Eye (tissue), 1 donor: ENCODE data around the gene ERVMER34-1.

Source experiments
- DNase-seq: peaks from one replicate; pipeline ENCODE4 v3.0.0-alpha.2; 2015

ERVMER34-1 gene, protein sequence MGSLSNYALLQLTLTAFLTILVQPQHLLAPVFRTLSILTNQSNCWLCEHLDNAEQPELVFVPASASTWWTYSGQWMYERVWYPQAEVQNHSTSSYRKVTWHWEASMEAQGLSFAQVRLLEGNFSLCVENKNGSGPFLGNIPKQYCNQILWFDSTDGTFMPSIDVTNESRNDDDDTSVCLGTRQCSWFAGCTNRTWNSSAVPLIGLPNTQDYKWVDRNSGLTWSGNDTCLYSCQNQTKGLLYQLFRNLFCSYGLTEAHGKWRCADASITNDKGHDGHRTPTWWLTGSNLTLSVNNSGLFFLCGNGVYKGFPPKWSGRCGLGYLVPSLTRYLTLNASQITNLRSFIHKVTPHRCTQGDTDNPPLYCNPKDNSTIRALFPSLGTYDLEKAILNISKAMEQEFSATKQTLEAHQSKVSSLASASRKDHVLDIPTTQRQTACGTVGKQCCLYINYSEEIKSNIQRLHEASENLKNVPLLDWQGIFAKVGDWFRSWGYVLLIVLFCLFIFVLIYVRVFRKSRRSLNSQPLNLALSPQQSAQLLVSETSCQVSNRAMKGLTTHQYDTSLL

DNA sequence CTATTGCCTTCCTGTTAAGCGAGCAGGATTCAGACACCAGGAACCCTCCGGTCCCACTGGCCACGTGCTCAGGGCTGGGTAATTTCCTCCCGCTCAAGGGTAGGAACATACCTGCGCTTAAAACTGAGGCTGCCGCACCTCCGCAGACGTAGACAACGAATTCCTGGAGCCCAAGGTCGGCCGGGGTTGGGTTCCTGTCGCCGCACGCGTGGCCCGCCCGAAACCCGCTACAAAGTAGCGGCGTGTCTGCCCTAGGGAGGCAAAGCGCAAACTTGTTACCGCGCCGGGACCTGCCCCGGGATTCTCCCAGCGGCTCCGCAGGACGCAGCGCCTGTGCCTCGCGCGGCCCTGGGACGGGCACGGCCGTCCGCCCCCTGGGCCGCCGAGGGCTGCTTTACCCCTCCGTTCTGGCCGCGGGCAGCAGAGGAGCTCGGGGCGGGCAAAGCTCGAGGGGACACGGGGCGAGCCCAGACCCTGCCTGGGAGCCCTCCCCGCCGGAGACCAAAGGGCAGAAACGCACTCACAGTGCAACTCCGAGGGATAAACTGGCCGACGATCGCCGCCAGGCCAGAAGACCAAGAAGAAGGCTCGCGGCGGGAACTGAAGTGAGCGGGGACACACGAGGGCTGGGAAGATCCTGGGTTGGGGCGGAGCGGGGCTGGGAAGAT lies at the start of gene ERVMER34-1:
Gene ERVMER34-1 (minus strand): TSS at position 607 of the 668 bp plus-strand sequence. CDS start 5,905 bp downstream, outside the sequence.
- DNase-seq = peak; percentile 74

DNA sequence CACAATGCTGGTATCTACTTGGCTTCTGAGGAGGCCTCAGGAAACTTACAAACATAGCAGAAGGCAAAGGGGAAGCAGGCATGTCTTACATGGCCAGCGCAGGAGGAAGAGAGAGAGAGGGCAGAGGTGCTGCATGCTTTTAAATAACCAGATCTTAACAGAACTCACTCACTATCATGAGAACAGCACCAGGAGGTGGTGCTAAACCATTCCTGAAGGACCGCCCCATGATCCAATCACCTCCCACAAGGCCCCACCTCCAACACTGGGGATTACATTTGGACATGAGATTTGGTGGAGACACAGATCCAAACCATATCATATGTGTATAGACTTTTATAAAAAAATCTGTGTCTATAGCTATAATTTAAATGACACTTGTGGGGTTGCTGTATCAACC lies 48.6 kb upstream of the ERVMER34-1 start:
- DNase-seq = no peak

DNA sequence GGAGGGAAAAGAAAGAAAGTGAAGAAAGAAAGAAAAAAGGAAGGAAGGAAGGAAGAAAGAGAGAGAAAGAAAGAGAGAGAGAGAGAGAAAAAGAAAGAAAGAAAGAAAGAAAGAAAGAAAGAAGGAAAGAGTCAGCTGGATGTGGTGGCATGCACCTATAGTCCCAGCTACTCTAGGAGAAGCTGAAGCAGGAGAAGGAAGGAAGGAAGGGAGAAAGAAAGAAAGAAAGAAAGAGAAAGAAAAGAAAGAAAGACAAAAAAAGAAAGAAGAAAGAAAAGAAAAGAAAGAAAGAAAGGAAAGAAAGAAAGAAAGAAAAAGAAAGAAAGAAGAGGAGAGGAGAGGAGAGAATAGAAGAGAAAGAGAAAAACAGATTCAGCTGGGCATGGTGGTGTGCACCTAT lies 44.3 kb upstream of the ERVMER34-1 start:
- no peak for DNase-seq

DNA sequence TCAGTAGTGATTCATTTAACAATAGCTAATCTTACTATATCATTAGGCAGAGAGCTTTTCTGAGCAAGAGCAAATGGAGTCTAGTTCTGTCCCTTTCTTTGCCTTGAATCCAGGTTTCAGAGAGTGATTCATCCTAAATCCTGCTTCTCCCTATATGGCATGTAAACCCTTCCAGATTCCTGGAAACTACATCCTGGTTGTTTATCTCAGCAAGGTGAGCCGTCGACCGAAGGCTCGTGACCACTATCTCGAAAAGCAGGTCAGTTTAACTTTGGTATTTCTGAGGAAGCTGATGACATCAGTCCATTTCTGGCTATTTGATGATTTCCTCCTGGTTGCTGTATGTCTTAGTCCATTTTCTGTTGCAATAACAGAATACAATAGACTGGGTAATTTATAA lies 40.7 kb upstream of the ERVMER34-1 start:
- DNase-seq = no peak

DNA sequence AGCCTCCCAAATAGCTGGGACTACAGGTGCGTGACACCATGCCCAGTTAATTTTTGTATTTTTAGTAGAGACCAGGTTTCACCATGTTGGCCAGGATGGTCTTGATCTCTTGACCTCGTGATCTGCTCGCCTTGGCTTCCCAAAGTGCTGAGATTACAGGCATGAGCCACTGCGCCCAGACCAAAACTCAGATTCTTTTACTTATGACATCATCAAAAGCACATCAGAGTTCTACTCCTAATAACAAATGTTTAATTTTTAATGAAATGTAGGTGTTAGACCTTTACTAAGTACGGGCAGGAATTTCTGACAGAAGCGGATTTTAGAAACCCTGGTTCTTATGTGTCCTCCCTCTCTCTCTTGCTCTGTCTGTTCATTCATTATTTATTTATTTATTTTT lies 38.5 kb upstream of the ERVMER34-1 start:
- no peak for DNase-seq

DNA sequence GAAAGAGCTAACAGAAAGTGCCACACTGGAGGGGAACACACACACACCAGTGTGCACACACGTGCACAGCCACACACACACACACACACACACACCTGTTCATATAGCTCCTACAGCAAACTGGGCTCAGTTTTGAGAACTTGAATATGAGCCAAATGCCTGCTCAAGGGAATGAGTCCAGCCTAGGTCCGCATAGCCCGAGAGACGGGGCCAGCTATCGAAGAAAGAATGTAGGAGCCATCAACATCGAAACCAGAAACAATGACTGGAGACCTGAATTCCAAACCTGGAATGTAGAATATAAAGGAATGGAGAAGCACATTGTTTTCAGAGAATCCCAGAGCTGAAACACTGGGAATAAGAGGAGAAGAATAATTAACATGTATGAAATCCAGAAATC lies 37.6 kb upstream of the ERVMER34-1 start:
- DNase-seq = no peak

DNA sequence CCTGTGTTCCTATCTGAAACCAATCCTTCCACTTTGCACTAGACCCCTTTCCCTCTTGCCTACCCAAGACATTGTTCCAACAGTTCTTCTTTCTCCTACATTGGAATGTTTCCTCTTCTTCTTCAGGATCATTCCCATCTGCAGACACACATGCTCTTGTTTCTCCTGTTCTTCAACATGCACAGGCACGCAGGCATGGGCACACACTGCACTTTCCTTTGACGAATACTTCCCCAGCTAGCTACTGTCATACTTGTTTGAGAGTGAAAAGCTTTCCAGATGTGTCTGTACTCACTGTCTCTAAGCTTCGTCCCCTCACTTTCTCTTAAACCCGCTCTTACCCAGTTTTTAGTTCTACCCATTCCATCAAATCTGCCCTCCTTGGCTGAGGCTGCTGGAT lies 31.8 kb upstream of the ERVMER34-1 start:
- DNase-seq = no peak

DNA sequence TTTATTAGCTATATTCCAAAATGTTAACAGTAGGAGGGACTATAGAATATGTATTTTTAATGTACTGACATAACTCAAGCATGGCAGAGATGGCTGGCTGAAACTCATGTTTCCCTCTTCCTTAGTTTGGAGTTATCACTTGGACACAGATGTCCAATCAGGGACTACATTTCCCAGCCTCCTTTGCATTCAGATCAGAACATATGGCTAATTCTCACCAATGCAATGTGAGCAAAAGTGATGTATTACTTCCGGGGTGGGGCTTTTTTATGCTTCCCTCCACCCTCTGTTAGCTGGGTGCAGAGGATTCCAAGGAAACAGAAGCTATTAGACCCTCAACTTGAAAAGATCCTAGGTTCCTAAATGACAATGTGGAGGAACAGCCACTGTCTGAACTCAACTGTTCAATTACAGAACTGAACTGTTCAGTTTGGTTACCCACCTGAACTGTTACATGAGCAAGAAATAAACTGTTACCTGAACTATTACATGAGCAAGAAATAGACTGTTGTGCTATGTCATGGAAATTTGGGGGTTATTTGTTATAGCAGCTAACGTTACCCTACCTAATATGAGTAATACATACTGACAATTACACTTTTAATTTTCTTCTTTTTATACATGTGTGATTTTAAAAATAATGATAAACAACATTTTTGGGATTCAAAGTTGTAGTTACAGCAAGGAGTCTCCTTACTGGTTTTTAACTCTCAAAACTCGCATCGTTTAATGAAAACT lies 29.6 kb upstream of the ERVMER34-1 start:
- no peak for DNase-seq

DNA sequence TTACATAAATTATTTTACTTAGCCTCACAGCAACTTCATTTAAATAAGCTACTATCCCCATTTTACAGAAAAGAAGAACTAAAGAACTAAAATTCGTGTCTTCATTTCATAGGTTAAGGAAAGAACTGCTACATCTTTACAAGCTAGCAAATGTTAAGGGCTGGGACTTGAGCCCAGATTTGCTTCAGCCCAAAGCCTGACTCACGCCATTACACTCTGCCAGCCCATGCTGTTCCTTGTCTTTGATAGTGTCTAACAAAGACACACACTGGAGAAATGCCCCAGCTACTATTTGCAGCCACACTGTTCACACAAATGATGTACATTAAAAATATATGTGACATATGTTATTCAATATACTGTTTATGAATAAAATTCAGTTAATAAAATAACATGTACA lies 29.0 kb upstream of the ERVMER34-1 start:
- DNase-seq = no peak

DNA sequence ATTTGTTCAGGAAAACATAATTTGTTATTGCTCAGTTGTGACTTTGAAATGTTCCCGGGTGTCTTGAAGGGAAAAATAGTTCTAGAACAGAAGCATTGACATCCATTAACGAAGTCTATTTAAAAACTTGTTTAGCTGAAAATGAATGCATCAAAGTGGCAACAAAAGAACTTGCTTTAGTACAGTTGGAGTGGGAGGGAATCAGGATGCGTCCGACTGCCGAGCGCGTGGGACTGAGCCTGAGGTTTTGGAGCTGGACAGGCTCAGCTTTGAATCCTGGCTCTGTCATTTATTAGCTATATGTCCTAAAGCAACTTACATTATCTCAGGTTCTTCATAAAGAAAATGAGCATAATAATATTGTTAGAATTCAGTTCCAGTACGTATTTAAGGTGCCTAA lies 9.0 kb upstream of the ERVMER34-1 start:
- no peak for DNase-seq

DNA sequence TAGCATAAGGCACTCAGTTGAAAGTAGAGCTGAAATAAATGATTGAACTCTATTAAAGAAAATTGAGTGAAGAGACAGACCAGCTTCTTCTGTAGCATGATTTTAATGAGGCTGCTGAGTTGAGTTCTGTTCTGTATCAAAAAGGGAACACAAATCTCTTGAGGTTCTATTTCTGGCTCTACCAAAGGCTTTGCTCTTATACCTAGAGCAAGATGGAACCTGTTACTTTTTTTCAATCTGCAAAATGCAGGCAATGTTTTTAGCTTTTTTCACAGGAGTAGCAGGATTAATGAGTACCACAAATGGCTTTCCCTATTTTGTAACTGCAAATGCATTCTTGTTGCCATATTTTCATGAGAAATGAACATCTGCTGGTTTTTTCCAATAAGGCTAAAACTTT lies 4.2 kb upstream of the ERVMER34-1 start:
- DNase-seq = no peak

DNA sequence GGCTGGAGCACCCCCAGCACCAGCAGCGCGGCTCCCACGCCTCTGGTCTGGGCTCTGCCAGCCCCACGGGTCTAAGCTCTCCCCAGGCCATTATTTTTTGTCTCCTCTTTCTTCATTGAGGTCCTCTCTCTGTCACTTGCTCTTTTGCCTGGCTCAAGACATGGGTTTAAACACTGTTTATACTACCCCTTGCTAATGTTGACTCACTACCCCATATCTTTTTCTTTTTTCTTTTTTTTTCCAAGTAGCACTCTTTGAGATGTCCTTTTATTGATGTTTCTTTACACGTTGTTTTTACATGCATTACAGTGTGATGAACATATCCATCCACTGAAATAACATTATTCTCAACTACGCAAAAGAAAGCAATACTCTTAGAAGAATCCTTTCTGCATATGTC lies 1.7 kb upstream of the ERVMER34-1 start:
- no peak for DNase-seq

DNA sequence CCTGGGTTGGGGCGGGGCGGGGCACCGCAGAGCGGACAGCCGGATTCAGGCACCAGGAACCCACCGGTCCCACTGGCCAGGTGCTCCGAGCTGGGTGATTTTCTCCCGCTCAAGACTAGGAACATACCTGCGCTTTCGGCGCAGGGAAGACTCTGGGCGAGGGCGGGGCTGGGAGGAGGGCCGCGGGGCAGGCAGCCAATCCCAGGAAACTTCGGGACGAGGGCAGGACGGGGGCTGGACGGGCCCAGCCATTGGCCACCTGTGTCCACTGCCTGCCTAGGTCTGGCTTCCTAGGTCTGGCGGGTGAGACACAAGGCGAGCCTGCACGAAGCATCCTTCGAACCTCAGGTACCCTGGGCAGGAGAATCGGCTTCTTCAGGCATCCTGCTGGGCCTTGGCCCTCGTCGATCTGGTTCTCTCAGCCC lies 274 bp upstream of the ERVMER34-1 start:
- peak; percentile 69 for DNase-seq

DNA sequence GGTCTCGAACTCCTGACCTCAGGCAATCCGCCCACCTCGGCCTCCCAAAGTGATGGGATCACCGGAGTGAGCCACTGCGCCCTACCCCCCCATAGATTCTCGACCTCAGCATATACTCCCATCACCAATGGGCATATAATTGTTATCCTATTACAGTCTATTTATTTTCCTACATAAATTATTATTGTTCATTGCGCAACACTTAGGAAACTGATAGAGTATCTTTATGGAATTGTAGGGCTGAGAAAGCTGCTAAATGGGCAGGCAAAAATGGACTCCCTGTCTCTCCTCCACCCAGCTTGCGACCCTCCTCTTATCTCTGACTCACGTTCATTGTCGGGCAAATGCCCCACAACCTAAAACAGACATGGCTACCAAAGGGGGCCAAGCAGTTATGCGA lies 1.0 kb downstream of the ERVMER34-1 start:
- no peak for DNase-seq

DNA sequence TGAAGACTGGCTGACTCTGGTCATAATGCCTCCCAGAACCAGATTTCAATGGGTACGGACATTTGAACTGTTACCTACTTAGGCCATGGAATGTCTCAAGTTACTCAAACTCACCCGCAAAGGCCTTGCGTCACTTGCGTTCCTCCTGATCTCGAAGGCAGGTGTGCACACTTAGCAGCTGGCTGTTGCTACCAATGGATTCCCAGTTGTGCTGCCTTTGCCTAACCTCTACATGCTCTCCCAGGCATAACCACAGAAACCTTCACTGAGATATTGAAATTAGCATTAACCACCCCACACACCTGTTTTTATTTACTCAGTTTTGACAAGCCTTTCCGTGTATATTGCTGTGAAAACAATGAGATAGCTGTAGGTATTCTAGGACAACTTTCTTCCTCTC lies 2.8 kb downstream of the ERVMER34-1 start:
- DNase-seq = no peak

DNA sequence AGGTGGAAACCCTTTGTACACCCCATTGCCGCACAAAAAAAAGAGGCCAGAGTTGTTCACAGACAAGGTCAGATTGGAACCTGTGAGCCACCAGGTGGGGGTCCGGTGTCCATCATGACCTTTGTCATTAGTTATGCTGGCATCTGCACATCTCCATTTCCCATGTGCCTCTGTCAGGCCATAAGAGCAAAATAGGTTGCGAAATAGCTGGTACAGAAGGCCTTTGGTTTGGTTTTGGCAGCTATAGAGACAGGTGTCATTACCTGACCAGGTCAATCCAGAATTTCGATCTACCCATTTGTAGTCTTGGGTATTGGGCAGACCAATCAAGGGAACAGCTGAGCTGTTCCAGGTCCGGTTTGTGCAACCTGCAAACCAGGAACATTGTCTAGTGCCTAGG lies 6.6 kb downstream of the ERVMER34-1 start:
- no peak for DNase-seq

DNA sequence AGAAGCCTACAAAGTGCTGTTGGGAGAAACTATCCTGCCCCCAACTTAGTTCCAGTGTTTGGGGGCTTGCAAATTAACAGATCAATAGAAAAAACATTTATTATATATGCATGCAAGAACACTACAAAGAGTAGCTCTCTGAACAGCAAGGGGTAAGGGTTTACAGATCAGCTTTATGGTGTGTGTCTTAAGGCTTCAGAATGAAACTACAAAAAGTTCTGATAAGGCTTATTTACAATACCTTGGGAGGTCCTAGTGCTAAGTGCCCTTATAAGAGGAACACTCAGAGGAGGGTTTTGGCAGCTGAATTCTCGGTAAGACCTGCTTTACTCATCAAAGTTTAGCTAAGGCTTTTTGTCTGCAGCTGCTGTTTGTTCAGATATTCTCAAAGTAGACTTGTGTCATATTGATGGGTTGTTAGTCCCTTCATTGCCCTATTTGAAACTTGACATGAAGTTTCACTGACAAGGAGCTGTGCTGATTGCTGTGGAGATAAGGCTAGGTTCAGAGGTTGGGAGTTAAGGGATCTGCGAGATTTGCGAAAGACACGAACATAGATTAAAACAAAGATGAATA lies 7.7 kb downstream of the ERVMER34-1 start:
- DNase-seq = no peak

DNA sequence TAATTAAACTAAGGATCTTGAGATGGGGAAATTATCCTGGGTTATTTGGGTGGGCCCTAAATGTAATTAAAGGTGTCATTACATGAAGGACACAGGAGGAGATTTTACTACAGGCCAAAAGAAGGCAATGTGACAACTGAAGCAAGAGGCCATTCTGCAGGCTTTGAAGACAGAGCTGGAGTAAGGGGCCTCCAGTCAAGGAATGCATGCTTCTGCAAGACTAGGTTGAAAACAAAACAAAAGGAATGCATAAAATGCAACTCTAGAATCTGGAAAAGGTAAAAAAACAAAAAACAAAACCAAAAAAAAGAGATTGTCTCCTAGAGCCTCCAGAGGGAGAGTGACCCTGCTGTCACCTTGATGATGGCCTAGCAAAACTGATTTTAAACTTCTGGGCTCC lies 21.6 kb downstream of the ERVMER34-1 start:
- DNase-seq = no peak

DNA sequence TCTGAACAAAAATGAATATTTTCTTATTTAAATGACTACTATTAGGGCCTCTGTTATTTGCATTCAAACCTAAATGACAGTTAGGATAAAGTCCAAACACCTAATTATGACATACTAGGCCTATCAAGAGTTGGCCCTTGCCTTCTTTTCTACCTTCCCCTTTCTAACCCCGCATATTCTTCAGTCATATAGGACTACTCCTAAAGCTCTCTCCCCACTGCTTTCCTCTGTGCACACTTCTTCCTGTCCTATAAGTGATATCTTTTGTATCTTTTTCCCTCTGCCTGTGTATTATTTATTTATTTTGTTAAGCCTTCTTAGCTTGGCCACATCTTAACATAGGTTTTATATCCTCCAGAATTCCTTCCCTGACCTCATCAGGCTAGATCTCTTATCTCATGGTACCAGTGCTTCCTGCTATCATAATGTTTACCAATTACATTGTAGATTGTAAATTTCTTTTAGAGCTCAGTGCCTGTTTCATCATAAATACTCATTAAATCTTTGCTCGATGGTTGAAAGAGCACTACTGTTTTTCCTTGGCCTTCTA lies 22.5 kb downstream of the ERVMER34-1 start:
- DNase-seq = no peak

DNA sequence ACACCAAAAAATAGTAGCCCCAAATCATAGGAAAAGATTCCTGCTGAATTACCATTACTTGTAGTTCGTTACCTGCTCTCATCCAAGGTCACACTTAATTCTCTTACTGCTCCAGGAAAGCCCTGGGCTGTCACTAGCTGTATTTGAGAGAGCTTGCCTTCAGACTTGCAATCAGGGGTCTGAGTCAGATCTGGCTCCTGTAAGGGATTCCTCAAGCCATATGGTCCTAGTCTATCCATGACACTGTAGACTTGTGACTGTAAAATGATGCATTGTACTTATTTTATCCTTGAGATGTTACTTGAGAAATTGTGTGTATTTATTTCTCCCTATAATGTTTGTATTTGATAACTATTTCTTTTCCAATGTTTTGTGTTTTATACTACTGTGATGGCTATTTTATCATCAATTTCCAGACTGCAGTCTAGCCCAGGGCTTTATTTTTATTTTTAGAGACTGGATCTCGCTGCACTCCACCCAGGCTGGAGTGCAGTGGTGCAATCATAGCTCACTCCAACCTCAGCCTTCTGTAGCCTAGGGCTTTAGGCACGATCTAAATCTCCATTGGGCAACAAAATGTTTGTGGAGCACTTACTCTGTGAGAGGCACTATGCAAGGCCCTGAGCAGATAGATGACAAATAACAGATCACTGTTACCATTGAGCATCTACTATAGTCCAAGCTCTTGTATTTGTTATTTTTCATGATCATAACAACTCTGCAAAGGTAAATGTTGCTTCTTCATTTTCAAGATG lies 24.2 kb downstream of the ERVMER34-1 start:
- DNase-seq = no peak

DNA sequence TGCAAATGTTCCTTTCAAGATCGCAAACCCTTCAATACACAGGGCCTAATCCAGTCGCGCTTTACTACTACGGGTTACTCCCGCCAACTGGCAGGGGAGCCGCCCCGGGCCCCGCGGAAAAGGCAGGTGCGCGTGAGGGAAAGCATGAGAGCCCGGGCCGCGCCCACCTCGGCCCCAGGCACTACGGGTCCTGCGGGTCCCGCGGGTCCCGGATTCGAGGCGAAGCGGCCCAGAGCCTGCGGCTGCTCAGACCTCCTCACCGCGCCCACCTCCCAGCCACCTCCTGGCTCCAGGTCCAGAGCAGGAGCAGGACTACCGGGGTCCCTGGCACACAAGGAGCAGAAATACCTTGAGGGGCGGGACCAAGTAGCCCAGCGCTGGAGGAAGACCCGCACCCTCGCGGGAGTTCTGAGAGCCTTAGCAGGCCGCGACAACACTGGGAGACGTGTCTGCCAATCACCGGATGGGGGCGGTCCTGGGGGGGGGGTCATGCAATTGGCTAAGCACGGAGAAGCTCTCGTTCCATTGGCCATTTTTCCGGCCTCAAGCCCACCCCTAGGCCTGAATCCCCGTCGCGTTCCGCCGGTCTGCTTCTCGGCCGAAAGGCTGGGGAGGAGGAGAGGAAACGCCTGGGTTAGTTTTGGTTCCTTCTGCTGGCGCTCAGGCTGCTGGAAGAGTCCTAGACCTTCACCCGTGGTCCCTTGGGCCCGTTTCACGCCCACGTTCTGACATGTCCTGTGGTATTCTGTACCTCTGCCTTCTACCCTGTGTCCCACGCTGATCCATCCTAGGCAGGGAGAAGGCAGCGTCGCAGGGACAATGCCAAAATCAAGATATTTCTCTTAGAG lies 29.0 kb downstream of the ERVMER34-1 start:
- DNase-seq = peak; percentile 99
